GM21529 (cell line): Measurements from ENCODE around the gene CLEC16A.

Experiments
- ATAC-seq: cut with Tn5 transposase; IDR thresholded peaks from one replicate; pipeline ENCODE4 v1.9.1; 2021; ENCODE audit not compliant: unreplicated experiment

CLEC16A gene

GRCh38 chr16:10987361-10988163, 43.2 kb downstream of the CLEC16A start:
- no peak for ATAC-seq

- peak; percentile 58 for ATAC-seq
Measured at GRCh38 chr16:10988164-10988803, 43.9 kb downstream of the CLEC16A start.

- ATAC-seq: no peak
Measured at GRCh38 chr16:10988879-10989278, 44.5 kb downstream of the CLEC16A start.

GRCh38 chr16:10989559-10989958, 45.2 kb downstream of the CLEC16A start:
- no peak for ATAC-seq

GRCh38 chr16:10990378-10990777, 46.0 kb downstream of the CLEC16A start:
- ATAC-seq: no peak

- ATAC-seq: no peak
Measured at GRCh38 chr16:10992112-10992511, 47.7 kb downstream of the CLEC16A start.

GRCh38 chr16:10992797-10993196, 48.4 kb downstream of the CLEC16A start:
- ATAC-seq: no peak

- ATAC-seq: no peak
Measured at GRCh38 chr16:10993649-10994048, 49.3 kb downstream of the CLEC16A start.

- no peak for ATAC-seq
Measured at GRCh38 chr16:10994571-10994970, 50.2 kb downstream of the CLEC16A start.

GRCh38 chr16:10995565-10995964, 51.2 kb downstream of the CLEC16A start:
- no peak for ATAC-seq

GRCh38 chr16:10997485-10997884, 53.1 kb downstream of the CLEC16A start:
- ATAC-seq: no peak

- no peak for ATAC-seq
Measured at GRCh38 chr16:10999300-10999699, 54.9 kb downstream of the CLEC16A start.

- ATAC-seq: no peak
Measured at GRCh38 chr16:11001611-11002010, 57.2 kb downstream of the CLEC16A start.

GRCh38 chr16:11003141-11003540, 58.8 kb downstream of the CLEC16A start:
- ATAC-seq: no peak

GRCh38 chr16:11004351-11004750, 60.0 kb downstream of the CLEC16A start:
- no peak for ATAC-seq

- no peak for ATAC-seq
Measured at GRCh38 chr16:11004973-11005610, 60.7 kb downstream of the CLEC16A start.

GRCh38 chr16:11005611-11005975, 61.2 kb downstream of the CLEC16A start:
- ATAC-seq: no peak

GRCh38 chr16:11006656-11007055, 62.3 kb downstream of the CLEC16A start:
- no peak for ATAC-seq

- no peak for ATAC-seq
Measured at GRCh38 chr16:11007714-11008280, 63.4 kb downstream of the CLEC16A start.

- ATAC-seq: no peak
Measured at GRCh38 chr16:11009027-11009755, 64.8 kb downstream of the CLEC16A start.

- ATAC-seq: no peak
Measured at GRCh38 chr16:11010575-11011221, 66.3 kb downstream of the CLEC16A start.
